Muscle layer of colon (tissue), 2 donors: ENCODE measurements around the gene CLCNKA.
A peak's percentile ranks its signal among the peaks of the same experiment; 100 is the strongest.

Experiments
- H3K27ac ChIP-seq: one replicate; pipeline ENCODE4 v1.7.0; 2013; ENCODE audit warnings: low read depth, mild to moderate bottlenecking, low read length, moderate library complexity
- H3K27me3 ChIP-seq, 2 donors: one replicate each; pipeline ENCODE4 v1.7.0; 2013; ENCODE audit warnings: low read length in 2 of 2, mild to moderate bottlenecking in 2 of 2; ENCODE audit not compliant: insufficient read depth in 2 of 2, control insufficient read depth in 1 of 2
- H3K36me3 ChIP-seq: one replicate; pipeline ENCODE4 v1.7.0; 2013; ENCODE audit warnings: mild to moderate bottlenecking, low read length; ENCODE audit not compliant: insufficient read depth
- H3K4me1 ChIP-seq: one replicate; pipeline ENCODE4 v1.7.0; 2013; ENCODE audit warnings: mild to moderate bottlenecking, low read length; ENCODE audit not compliant: insufficient read depth
- H3K4me3 ChIP-seq, 2 donors: one replicate each; pipeline ENCODE4 v1.7.0; 2013; ENCODE audit warnings: low read length in 2 of 2, low read depth in 1 of 2, mild to moderate bottlenecking in 1 of 2, moderate library complexity in 1 of 2
- H3K9ac ChIP-seq: one replicate; pipeline ENCODE4 v1.7.0; 2013; ENCODE audit warnings: low read length
- H3K9me3 ChIP-seq: one replicate; pipeline ENCODE4 v1.7.0; 2013; ENCODE audit warnings: mild to moderate bottlenecking, low read length
- donor health status: abdominal sarcoma.
- donor health status: Adenocarcinoma of cecum.

Gene CLCNKA

DNA sequence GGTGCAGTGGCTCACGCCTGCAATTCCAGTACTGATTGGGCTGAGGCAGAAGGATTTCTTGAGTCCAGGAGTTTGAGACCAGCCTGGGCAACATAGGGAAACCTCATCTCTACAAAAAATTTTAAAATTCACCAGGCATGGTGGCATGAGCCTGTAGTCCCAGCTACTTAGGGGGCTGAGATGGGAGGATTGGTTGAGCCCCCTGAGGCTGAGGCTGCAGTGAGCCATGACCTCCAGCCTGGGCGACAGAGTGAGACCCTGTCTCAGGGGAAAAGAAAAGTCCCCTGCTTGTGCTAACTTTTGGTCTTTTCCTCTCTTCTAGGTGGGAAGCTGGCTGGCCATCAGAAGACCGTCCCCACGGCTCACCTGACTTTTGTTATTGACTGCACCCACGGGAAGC, 16.2 kb upstream of the CLCNKA start:
- H3K4me1 ChIP-seq = peaks cover 4% of the 10 kb centered on the region
- no peak overlapping the region for H3K9ac ChIP-seq
- H3K27ac ChIP-seq = no peak overlapping the region
- H3K36me3 ChIP-seq = no peaks in the 10 kb centered on the region
- no peaks in the 10 kb centered on the region for H3K27me3 ChIP-seq
- no peaks in the 10 kb centered on the region for H3K9me3 ChIP-seq
- no peak overlapping the region for H3K4me3 ChIP-seq

DNA sequence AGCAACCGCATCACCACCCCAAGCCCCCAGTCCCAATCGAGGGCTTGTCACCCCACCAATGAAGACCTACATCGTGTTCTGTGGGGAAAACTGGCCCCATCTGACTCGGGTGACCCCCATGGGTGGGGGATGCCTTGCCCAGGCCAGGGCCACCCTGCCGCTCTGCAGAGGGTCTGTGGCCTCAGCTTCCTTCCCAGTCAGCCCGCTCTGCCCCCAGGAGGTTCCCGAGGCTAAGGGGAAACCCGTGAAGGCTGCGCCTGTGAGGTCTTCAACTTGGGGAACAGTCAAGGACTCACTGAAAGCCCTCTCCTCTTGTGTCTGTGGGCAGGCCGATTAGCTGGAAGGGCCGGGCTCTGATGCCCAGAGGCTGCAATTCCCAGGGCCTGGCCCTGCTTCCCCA, 15.8 kb upstream of the CLCNKA start:
- no peak overlapping the region for H3K9ac ChIP-seq
- H3K9me3 ChIP-seq = no peaks in the 10 kb centered on the region
- H3K36me3 ChIP-seq = no peaks in the 10 kb centered on the region

GRCh38 chr1:16006552-16007485, 15.0 kb upstream of the CLCNKA start:
- Histone ChIP-seq H3K27me3 (no peaks in the 10 kb centered on the region), H3K9ac (no peak overlapping the region), H3K4me3 (no peak overlapping the region), H3K9me3 (no peaks in the 10 kb centered on the region), H3K36me3 (no peaks in the 10 kb centered on the region), H3K4me1 (peaks cover 4% of the 10 kb centered on the region), H3K27ac (no peak overlapping the region)

More for the DNA sequence above, 15.8 kb upstream of the CLCNKA start:
- no peaks in the 10 kb centered on the region for H3K27me3 ChIP-seq
- no peak overlapping the region for H3K4me3 ChIP-seq
- no peak overlapping the region for H3K27ac ChIP-seq
- peaks cover 4% of the 10 kb centered on the region for H3K4me1 ChIP-seq

- Histone ChIP-seq H3K36me3 (no peaks in the 10 kb centered on the region), H3K27me3 (no peaks in the 10 kb centered on the region), H3K4me1 (peaks cover 10% of the 10 kb centered on the region), H3K9me3 (no peaks in the 10 kb centered on the region), H3K27ac (no peak overlapping the region), H3K4me3 (no peak overlapping the region), H3K9ac (no peak overlapping the region)
Measured at GRCh38 chr1:16007671-16008341, 14.0 kb upstream of the CLCNKA start.

DNA sequence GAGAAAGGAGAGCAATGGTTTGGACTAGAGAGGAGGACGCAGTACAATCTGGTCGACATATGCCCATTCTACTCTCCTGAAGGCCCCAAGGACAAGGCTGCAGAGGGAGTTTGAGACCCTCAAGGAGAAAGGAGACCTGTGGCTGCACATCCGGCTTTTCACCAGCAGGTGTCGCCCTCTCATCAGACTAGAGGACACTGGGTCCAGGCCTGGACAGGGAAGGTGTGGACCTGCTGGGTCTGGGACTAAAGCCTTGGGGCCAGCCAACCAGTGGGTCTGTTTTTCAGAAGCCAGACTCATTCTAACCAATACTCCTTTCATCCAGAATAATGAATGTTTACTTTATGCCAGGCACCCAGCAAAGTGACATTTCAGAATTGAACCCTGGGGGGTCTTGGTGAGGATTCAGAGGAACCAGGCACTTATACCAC, 12.8 kb upstream of the CLCNKA start:
- Histone ChIP-seq H3K9ac (no peak overlapping the region), H3K36me3 (no peaks in the 10 kb centered on the region), H3K4me1 (peaks cover 21% of the 10 kb centered on the region), H3K27ac (no peak overlapping the region), H3K27me3 (no peaks in the 10 kb centered on the region), H3K4me3 (no peak overlapping the region), H3K9me3 (no peaks in the 10 kb centered on the region)

GRCh38 chr1:16009678-16010077, 12.2 kb upstream of the CLCNKA start:
- H3K9ac ChIP-seq = no peak overlapping the region
- no peak overlapping the region for H3K4me3 ChIP-seq
- peaks cover 28% of the 10 kb centered on the region for H3K4me1 ChIP-seq
- H3K27me3 ChIP-seq = no peaks in the 10 kb centered on the region
- no peak overlapping the region for H3K27ac ChIP-seq
- H3K36me3 ChIP-seq = no peaks in the 10 kb centered on the region
- no peaks in the 10 kb centered on the region for H3K9me3 ChIP-seq

- Histone ChIP-seq H3K4me1 (peaks cover 39% of the 10 kb centered on the region), H3K9ac (no peak overlapping the region)
Measured at GRCh38 chr1:16010837-16011236, 11.0 kb upstream of the CLCNKA start.

DNA sequence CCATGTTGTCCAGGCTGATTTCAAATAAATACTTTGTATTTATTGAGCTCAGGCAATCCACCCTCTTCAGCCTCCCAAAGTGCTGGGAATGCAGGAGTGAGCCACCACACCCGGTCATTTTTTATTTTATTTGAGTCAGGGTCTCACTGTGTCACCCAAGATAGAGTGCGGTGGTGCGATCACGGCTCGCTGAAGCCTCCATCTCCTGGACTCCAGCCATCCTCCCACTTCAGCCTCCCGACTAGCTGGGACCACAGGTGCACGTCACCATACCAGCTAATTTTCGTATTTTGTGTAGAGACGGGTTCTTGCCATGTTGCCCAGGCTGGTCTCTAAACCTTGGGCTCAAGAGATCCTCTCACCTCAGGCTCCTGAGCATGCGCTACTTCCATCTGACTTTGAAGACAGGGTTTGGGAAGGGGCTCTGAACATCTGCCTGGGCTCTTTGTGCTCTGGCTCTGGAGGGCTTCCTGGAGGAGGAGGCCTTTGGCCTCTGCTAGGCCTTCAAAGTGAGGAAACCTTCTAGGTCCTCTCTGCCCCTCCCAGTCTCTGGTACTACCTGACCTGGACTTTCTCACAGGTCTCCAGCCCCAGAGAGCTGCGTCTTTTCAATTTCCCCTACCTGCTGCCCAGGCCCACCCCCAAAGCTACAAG, 9.8 kb upstream of the CLCNKA start:
- Histone ChIP-seq H3K4me1 (peaks cover 50% of the 10 kb centered on the region), H3K9ac (no peak overlapping the region), H3K27me3 (no peaks in the 10 kb centered on the region), H3K27ac (peak overlapping the region; percentile 91), H3K9me3 (no peaks in the 10 kb centered on the region), H3K4me3 (peak overlapping the region in 1 of 2 donors; percentile 37), H3K36me3 (no peaks in the 10 kb centered on the region)

More at GRCh38 chr1:16010837-16011236, 11.0 kb upstream of the CLCNKA start:
- Histone ChIP-seq H3K4me3 (no peak overlapping the region), H3K27ac (no peak overlapping the region), H3K27me3 (no peaks in the 10 kb centered on the region), H3K36me3 (no peaks in the 10 kb centered on the region), H3K9me3 (no peaks in the 10 kb centered on the region)

DNA sequence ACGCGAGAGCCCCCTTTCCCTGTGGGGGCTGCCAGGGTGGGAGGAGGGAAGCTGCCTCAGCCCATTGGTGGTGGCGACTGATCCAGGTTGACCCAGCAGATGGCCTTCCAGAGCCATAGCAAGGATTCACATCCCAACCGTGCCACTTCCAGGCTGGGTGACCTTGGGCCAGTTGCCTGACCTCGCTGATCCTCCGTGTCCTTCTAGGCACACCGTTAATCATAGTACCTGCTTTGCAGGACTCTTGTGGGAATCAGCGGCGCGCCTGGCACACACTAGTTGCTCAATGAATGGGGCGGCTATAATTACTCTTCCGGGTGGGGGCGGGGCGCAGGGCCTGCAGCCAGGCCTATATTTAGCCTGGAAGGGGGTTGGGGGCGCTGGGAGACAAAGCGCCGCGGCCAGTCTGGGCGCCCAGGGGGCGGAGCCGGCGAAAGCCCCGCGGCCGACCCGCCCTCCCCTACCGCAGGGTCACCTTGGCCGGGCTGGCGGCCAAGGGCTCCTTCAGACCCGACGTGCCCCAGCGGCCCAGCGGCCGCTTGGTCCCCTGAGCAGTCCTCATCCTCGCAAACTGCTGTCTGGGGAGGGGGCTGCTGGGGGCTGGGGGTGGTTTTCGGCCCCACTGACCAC, 9.1 kb upstream of the CLCNKA start:
- H3K27ac ChIP-seq = peak overlapping the region; percentile 91
- peak overlapping the region; percentile 30 to 37 for H3K4me3 ChIP-seq
- no peaks in the 10 kb centered on the region for H3K36me3 ChIP-seq
- no peak overlapping the region for H3K9ac ChIP-seq
- H3K9me3 ChIP-seq = no peaks in the 10 kb centered on the region
- no peaks in the 10 kb centered on the region for H3K27me3 ChIP-seq
- peaks cover 52% of the 10 kb centered on the region for H3K4me1 ChIP-seq

GRCh38 chr1:16013220-16013907, 8.5 kb upstream of the CLCNKA start:
- Histone ChIP-seq H3K9me3 (no peaks in the 10 kb centered on the region), H3K9ac (peak overlapping the region; percentile 77), H3K27me3 (no peaks in the 10 kb centered on the region), H3K4me3 (peak overlapping the region in 1 of 2 donors; percentile 30), H3K36me3 (no peaks in the 10 kb centered on the region), H3K27ac (peak overlapping the region; percentile 91), H3K4me1 (peaks cover 56% of the 10 kb centered on the region)
